Motor neuron (in vitro differentiated cells): ENCODE results near the gene PEDS1. TPM values are rescaled to one million over a fixed set of nuclear protein-coding genes. Genes with fewer than 3 reads are reported as not detected.
A peak's percentile ranks its signal among the peaks of the same experiment; 100 is the strongest.
"Not testable (repeated sequence)": the region's sequence is repeated elsewhere in the genome, so short reads cannot be mapped to it uniquely, and the experiment has no call there.

ENCODE experiments used
- ATAC-seq, 8 experiments: fragments of 200-7000 bp; cut with Tn5 transposase; replicated peaks in 6 of 8; 2 replicates each; pipeline ENCODE4 v1.8.0; 2021; ENCODE audit warnings: mild to moderate bottlenecking in 8 of 8, moderate library complexity in 8 of 8
- H3K27ac ChIP-seq, 2 donors: fragments of 250-450 bp; sonication (Bioruptor Pico); 2 replicates each; pipeline ENCODE4 v1.9.0; 2021; ENCODE audit warnings: antibody characterized with exemption in 2 of 2, mild to moderate bottlenecking in 2 of 2, moderate library complexity in 1 of 2
- H3K4me1 ChIP-seq, 2 donors: fragments of 250-450 bp; sonication (Bioruptor Pico); replicated peaks in 1 of 2; 2 replicates each; pipeline ENCODE4 v1.6.1; 2021; ENCODE audit warnings: antibody characterized with exemption in 2 of 2, mild to moderate bottlenecking in 2 of 2, moderate library complexity in 1 of 2
- H3K4me3 ChIP-seq, 5 donors: fragments of 250-450 bp; sonication (Bioruptor Pico); 2 replicates each; pipeline ENCODE4 v1.9.0; 2021; ENCODE audit warnings: antibody characterized with exemption in 5 of 5, mild to moderate bottlenecking in 5 of 5, moderate library complexity in 4 of 5
- WGBS, 10 experiments: fragments of 450-650 bp; shearing (Covaris generic); methylation state at CpG; one replicate each; pipeline ENCODE4 v1.0.0; 2022; 5-methylcytosine and 5-hydroxymethylcytosine counted together
- in situ Hi-C, 9 experiments: fragments of 400-800 bp; cut with MboI; loops; one replicate each; pipeline ENCODE4 v1.15.0; 2021; ENCODE audit warnings: low sequenced_read_pairs in 9 of 9, low pct_unique_long_range_greater_than_20kb in 2 of 9; ENCODE audit not compliant: unreplicated experiment in 9 of 9
- total RNA-seq, 8 experiments: library from RNA; unstranded; fragments of 300-600 nt; gene quantifications; 2 replicates each; pipeline versions ENCODE4 v1.2.3 to v1.2.4, GENCODE V29; 2022

Gene PEDS1
- total RNA-seq, 8 experiments from 2014 or later = 6.9 to 43.7 (median 19.8) TPM

DNA sequence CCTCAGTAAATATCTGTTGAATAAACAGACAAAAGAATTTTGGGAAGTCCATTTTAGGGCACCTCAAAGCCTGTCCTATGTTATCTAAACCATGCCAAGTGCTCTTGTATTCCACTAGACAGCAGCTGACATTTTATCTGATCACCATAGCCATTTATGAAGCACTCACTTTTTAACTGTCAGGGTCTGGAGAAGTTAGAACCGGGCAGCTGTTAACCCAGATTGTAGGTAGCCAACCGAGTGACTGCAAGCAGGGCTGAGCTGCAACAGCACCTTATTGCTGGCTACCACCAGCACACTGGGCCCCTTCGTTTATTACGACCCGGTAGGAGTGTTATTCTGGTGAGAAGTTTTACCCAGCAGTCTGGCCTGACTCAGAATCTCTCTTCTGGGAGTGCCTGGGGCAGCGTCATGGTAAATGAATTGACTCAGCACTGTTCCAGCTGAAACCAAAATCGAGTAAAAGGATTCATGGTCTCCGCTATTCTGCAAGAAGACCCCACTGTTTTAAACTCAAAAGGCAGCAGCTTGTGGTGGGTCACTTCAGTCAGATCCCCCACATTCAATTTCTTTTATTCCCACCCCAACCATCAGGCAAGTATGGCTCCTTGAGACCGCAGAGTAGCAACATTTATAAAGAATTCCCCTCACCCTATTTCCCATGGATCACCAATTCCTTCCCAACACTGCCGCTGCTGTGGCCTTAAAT, 42.2 kb downstream of the PEDS1 start:
- 0 to 76% (median 37%) methylated on average over 1 to 6 of the region's 10 CpGs; no CpG with 5 or more reads in 1 of the 10 experiments for WGBS, 10 experiments

DNA sequence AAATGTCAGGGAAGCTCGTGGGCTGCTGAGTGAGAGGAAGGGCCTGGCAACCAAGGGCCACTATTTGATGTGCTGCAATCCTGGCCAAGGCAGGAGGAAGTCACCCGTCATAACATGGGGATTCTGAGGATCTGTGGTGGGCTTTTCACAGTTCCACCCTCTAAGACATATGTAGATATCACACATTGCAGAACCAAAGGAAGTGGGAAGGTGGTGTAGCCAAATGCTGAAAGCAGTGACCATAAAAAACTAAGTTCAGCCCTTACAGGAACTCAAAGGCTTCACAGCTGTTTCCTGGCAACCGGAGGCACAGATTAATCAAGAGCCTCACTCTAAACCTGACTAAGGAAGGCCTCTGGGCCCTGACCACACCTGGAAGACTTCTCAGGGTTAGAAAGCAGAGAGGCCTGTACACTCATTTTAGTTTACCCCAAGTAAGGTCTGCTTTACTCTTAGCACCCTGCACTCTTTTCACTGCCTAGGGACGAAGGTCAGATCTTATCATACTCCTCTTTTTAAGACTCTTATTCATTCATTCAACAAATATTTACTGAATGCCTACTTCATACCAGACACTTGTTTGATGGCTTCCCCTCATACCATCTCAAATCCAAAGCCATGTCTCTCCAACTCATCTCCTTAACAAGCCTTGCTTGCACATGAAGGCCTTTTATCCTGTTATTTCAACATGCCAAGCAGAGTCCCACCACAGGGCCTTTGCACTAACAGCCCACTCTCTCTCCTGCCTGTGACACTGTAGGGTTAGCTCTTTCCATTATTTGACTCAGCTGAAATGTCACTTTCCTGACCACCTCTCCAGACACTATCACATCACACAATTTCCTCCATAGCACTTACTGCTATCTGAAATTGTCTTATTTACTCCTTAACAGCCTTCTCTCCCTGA, 43.1 kb downstream of the PEDS1 start:
- Histone ChIP-seq H3K4me1 (peaks cover 23 to 24% of the 10 kb centered on the region in 2 donors), H3K4me3 (no peak overlapping the region), H3K27ac (no peak overlapping the region)
- in situ Hi-C loops = no loop called here
- peak in 3 of 8 experiments; percentile 18 to 36 (median 25) for ATAC-seq
- WGBS, 10 experiments = 0 to 94% (median 43%) methylated on average over 1 to 3 of the region's 4 CpGs; no CpG with 5 or more reads in 2 of the 10 experiments

More for the DNA sequence above, 42.2 kb downstream of the PEDS1 start:
- Histone ChIP-seq H3K4me1 (peaks cover 24% of the 10 kb centered on the region in 2 donors), H3K4me3 (peak overlapping the region; percentile 70 to 97 (median 95)), H3K27ac (no peak overlapping the region)
- ATAC-seq = peak in 2 of 8 experiments; percentile 6 to 8
- in situ Hi-C loops = no loop called here

DNA sequence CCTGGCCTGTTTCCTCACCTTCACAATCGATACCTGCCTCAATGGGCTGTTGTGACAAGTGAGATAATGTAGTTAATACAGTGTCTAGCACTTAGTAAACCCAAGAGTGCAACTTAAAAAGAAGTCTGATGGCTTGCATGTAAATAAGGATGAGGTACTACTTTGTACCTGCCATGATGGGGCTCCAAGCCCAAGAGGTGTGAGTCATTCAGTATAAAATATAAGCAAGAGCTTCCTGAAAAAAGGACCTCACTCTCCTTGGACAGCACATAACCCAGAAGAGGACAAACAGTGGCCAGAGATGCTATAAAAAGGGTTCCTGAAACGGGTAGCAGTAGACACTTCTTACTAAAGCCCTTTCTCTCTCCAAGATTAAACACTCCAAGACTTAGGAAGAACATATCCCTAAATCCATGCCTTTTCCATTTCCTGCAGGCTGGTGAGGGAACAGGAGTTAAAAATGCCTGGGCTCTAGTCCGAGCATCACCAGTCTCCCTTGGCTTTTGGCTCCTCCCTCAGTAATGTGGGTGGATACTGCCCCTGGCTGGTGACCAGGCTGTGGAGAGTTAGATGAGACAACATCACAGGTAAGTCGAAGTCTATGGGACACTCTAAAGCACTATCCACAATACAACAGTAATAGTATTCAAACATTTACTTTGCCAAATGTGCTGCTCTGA, 44.8 kb downstream of the PEDS1 start:
- 56 to 100% (median 86%) methylated on average over 1 to 4 of the region's 4 CpGs; no CpG with 5 or more reads in 4 of the 10 experiments for WGBS, 10 experiments
- in situ Hi-C loops = no loop called here
- Histone ChIP-seq H3K27ac (no peak overlapping the region), H3K4me1 (peaks cover 11 to 15% of the 10 kb centered on the region in 2 donors), H3K4me3 (no peak overlapping the region)
- no peak for ATAC-seq

DNA sequence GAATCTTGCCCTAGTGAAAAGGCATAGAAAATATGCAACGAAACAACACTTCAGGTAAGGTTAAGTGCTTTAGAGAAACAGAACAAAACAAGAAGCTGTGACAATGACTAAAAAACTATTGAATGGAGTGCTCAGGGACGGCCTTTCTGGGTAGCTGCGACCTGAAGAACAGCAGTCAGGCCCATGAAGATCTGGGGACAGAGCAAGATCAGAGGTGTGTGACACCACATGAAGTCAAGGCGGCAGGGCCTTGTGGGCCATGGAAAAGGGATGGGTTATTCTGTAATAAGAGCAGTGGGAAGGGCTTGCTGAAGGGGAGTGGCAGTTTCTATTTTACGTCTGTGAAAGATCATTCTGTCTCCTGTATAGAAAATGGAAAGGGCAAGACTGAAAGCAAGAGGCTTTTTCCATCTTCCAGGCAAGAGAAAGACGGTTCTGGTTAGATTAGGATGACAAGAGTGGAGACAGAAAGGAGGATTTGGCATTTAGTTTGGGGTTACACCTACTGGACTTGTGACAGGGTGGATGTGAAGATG, 45.7 kb downstream of the PEDS1 start:
- Histone ChIP-seq H3K4me1 (peaks cover 9 to 13% of the 10 kb centered on the region in 2 donors), H3K4me3 (no peak overlapping the region), H3K27ac (no peak overlapping the region)
- in situ Hi-C loops = no loop called here
- peak in 1 of 8 experiments; percentile 6 for ATAC-seq
- 31 to 88% (median 71%) methylated on average over 2 to 5 of the region's 6 CpGs; no CpG with 5 or more reads in 1 of the 10 experiments for WGBS, 10 experiments

DNA sequence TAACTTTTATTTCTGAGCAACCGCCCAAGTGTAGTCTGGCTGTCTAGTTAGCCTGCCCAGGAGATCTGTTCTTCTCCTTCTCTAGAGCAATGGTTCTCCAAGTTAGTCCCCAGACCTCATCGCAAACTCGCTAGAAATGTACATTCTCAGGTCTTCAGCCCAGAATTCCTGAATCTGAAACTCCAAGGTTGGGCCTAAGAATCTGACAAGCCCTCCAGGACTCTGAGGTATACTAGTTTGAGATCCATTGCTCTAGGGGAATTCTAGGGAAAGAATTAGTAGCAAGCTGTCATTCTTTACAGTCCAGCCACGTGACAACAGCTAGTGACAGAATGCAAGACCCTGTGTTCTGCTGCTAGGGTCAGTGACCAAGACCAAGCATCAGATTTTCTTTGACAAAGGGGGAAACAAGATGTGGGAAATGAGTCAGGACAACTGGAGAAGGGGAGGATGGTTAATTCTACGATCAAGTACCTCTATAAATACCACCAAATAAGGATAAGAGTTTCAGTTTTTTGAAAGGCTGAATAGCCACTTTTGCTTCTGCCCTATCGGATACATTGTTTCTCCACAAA, 46.4 kb downstream of the PEDS1 start:
- Histone ChIP-seq H3K27ac (no peak overlapping the region), H3K4me1 (peaks cover 9 to 13% of the 10 kb centered on the region in 2 donors), H3K4me3 (no peak overlapping the region)
- ATAC-seq = peak in 1 of 8 experiments; percentile 31
- in situ Hi-C loops = no loop called here
- 73 to 100% (median 91%) methylated on average over 1 to 6 of the region's 6 CpGs; no CpG with 5 or more reads in 2 of the 10 experiments for WGBS, 10 experiments

DNA sequence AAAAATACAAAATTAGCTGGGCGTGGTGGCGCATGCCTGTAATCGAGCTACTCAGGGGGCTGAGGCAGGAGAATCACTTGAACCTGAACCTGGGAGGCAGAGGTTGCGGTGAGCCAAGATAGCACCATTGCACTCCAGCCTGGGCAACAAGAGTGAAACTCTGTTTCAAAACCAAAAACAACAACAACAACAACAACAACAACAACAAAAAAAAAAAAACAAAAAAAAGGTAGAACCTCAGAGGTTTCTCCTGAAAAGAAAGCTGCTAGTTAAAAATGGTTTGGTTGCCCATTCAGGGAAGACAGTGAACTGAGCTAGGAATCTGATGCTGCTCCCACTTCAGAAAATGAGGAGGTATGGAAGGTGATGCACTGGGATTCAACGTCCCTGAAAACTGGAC, 46.9 kb downstream of the PEDS1 start:
- H3K4me1 ChIP-seq = peaks cover 10 to 12% of the 10 kb centered on the region in 2 donors
- 43 to 100% (median 76%) methylated on average over 1 to 5 of the region's 5 CpGs; no CpG with 5 or more reads in 2 of the 10 experiments for WGBS, 10 experiments
- ATAC-seq, H3K4me3 ChIP-seq, H3K27ac ChIP-seq, in situ Hi-C loops: not testable (repeated sequence)

Other genes starting within 250 kb of the PEDS1 start
- gene SPATA2, start 238.2 kb downstream of the PEDS1 start, total RNA-seq = 1 to 10 TPM; 2.2 to 6.8 (median 4.6) TPM
- 100 to 1,000 TPM in 1 of 8 experiments, 10 to 100 TPM in 7; 27.8 to 125 (median 46.0) TPM for gene RNF114, start 217.3 kb downstream of the PEDS1 start, total RNA-seq
- gene SNAI1, start 170.7 kb downstream of the PEDS1 start, total RNA-seq = 1 to 10 TPM in 6 of 8 experiments, under 1 TPM in 2; 0.66 to 5.2 (median 1.9) TPM
- gene UBE2V1, start 40.6 kb downstream of the PEDS1 start, total RNA-seq = 100 to 1,000 TPM in 2 of 8 experiments, 10 to 100 TPM in 6; 55.7 to 158 (median 87.4) TPM
- 10 to 100 TPM in 3 of 8 experiments, 1 to 10 TPM in 5; 3.3 to 19.4 (median 8.9) TPM for gene CEBPB, start 37.1 kb upstream of the PEDS1 start, total RNA-seq